GM19452 (cell line): ENCODE results near the gene MRPL38.

Experiments
- ATAC-seq: cut with Tn5 transposase; IDR thresholded peaks from one replicate; pipeline ENCODE4 v1.9.1; 2021; ENCODE audit not compliant: unreplicated experiment

Gene MRPL38

DNA sequence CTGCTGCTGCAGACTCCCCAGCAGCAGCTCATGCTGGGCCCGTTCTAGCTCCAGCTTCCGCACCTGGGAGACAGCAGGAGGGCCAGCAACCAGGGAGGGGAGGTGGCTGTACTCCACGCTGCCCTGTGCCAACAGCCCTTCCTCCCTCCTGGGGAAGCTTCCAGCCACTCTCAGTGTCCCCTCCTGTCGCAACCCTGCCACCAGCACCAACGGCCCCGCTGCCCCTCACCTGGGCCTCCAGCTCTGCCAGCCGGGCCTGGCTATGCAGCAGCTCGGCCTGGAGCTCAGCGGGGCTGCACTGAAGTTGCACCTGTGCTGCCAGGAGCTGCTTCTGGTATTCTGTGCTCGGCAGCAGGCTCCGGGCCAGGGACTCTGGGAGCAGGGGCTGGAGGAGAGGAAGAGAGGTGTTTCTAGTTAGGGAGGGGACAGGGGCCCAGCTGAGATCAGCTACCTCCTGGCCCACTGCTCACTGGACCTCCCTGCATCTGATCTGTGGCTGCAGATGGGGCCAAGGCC lies 15.4 kb upstream of the MRPL38 start:
- ATAC-seq, result no peak

DNA sequence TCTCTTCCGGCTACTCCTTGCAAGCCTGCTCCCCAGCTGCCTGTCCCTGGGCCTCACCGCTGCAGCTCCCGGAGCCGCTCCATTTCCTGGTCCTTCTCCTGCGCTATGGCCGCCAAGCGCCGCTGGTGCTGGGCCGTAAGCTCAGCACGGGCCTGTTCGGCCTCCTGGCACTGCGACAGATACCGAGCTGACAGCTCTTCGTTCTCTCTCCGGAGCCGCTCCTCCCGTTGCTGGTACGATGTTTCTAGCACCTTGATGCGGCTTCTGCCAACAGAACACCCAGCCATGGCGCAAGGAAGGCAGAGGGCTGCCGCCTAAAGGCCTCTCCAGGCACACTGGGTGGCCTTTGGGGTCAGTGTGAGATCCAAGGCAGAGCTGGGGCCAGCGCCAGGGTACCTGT lies 14.9 kb upstream of the MRPL38 start:
- ATAC-seq, result no peak

DNA sequence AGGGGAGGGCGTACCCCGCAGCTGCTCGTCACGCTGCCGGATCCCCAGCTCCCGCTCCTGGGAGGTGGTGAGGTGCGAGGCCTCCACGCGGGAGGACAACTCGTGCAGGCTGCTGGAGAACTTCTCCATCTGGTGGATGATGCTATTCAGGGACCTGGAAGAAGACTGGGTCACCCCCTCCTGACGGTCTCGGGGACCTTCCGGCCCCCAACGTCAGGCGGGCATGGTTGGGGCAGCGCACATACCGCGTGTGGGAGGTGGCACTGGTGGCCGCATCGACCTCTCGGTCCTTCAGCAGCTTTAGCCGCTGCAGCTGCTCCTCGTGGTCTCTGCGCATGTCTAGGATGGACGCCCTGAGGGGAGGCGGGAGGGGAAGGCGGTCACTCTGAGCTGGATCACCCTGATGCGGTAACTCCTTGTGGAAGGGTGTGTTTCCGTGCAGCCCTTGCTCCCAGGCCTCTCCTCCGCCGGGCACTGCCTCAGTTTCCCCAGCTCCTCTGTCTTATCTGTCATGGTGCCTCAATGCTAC lies 13.3 kb upstream of the MRPL38 start:
- ATAC-seq, result no peak

DNA sequence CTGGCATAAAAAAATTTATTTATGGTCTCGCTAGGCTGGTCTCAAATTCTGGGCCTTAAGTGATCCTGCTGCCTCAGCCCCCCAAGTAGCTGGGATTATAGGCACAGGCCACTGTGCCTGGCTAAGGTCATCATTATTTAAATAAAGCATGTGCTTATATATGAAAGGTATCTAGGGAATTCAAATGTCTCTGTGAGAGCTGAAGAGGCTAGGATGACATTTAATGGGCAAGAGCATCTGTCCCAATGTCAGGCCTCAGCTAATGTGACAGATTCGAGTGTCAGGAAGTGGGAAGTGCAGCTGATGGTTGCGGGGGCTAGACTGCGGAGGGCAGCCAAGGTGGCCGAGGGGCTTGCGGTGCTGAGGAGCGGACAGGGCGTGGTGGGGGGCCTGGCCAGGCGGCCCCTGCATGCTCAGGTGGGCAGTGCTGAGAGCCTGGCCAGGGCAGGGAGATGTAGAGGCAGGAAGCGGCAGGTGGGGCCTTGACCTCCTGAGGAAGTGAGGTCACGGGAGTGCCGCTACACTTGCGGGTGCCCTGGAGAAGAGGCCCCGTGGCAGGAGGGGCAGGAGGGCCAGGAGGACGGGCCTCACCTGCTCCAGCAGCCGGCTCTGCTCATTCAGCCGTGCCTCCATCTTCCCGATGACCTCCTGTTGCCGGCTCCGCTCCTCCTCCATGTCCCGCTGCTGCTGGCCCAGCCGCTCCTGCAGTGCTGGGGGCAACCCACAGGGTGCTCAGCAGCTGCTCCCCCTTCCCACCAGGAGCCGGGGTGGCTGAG lies 12.6 kb upstream of the MRPL38 start:
- no peak for ATAC-seq

DNA sequence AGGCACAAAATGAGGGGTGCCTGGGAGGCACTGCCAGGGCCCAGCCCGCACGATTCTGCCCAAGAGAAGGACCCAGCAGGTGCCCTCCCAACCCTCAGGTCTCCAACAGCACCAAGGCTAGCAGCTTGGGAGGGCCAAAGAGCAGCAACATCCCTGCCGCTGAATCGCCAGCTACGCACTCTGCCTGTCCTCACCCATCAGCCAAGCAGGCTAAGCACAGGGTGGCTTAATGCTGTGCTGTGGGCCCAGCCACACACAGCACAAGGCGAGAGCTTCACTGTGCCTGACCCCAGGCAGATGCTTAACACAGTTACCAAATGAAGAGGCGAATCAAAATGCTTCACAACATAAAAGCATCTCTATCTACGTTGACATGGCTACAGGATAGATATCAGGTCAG lies 10.6 kb upstream of the MRPL38 start:
- ATAC-seq, result no peak

DNA sequence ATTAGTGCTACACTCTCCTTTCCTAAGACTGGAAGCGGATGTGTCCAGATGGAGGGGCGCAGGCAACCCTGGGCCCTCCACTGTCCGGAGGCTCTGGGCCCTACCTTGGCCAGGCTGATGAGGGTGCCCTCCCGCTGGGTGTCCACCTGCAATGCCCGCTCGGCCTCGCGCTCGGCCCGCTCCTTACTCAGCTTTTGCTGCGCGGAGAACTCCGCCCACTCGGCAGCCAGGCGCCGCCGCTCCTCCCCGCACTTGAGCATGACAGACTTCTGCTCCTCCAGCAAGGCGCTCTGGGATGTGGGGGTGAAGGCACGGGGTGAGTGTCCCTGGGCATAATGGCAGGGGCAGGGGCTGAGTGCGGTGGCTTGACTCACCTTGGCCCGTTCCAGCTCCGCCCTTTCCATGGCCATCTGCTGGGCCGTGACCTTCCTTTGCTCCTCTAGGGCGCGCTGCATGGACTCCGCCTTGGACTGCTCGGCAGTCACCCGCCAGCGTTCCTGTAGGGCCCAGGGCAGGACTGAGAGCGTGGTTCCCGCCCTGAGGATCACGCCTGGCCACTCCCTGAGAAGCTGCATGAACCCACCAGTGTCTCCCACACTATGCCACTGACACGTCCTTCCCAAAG lies 10.1 kb upstream of the MRPL38 start:
- ATAC-seq, result no peak

DNA sequence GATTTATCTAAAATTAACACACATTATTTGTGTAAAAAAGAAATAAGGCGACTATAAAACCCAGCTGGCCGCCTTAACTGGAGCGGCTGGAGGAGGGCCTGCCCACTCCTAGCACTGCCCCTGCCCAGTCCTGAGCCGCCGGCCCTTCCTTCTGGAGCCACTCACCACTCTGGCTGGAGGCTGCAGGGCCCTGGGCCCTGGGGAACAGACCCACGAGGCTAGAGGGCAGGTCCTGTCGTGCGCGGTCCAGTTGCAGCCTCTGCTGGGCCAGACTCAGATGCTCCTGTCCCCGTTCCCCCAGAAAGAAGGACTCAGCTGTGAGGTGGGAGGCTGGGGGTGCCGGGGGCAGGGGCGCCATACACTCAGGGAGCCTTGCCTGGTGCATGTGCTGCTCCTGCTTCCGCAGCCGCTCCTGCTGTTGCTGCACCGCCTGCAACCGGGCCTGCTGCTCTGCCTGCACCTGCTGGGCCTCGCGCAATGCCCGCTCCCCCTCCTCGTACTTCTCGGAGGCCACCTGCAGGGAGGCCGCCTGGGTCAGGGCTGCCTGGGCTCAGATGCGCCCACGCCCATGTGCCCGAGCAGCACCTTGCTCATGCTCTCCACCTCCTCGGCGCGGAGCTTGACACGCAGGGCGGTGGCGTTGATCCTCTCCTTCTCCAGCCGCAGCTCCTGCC lies 9.0 kb upstream of the MRPL38 start:
- ATAC-seq, result no peak

DNA sequence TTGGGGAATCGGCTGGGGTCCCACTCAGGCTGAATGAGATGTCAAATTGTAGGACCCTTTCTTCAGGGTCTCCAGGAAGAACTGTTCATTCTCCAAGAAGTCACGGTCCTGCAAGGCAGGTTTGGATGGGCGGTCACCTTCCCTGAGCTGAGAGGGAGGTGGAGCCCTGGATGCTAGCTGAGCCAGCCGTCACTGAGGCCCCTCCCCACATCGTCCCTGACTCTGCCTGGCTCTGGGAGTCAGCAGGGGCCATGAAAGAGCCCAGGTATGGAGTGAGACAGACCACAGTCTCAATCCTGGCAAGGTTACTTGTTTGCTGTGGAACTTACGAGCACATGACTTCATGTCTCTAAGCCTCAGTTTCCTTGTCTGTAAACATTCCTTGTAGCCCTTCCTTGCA lies 6.0 kb upstream of the MRPL38 start:
- ATAC-seq, result no peak

DNA sequence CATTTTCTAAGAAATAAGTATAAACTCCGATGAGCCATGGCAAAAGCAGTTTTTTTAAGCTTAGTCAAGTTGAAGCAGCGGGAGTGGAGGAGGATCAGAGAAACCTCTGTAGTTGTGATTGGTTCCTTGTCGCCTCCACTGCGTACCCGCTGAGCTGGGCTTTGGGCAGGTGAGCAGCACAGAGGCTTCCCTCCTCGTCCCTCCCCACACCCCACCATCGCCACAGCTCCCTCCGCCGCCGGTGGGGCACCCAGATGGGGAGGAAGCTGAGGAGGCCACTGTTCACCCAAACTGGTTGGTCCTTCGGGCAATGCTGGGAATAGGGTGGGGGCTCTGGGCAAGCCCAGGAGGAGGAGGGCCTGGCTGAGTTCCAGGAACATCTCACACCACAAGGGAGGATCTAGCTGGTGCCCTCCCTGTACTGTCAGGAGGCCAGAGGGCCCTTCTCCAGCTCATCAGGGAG lies 5.2 kb upstream of the MRPL38 start:
- ATAC-seq, result no peak

DNA sequence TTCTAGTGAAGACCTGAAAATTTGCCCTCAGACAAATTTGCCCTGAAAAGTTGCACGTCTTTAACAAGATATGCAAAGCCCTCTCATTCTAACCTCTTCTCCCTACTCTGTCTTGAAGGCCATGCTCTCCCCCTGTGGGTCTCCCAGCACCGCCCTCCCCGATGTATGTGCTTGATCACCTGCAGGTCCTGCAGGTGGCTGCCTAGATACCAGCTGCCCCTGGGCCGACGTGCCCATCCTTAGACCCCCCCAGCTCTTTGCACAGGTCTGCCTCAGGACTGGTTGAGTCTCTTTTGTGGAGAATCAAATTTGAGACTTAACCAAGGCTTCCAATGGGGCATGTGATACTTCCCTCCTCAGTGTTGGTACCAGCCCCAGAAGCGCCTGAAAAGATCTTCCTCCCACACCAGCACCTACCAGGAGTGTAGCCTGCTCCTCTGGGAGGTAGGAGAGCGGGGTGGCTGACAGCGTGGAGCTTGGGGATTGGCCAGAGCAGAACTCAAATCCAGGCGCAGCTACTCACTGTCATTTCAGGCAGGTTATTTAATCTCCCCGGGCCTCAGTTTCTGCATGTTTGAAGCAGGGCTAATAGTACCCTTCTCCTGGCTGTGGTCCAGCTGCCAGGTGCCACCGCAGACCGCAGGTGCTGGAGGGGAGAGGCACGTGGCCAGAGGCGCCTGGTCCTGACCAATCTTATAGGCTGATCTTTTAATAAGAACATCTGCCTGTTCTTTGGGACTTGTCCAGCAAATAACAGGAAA lies 4.5 kb upstream of the MRPL38 start:
- ATAC-seq, result no peak

DNA sequence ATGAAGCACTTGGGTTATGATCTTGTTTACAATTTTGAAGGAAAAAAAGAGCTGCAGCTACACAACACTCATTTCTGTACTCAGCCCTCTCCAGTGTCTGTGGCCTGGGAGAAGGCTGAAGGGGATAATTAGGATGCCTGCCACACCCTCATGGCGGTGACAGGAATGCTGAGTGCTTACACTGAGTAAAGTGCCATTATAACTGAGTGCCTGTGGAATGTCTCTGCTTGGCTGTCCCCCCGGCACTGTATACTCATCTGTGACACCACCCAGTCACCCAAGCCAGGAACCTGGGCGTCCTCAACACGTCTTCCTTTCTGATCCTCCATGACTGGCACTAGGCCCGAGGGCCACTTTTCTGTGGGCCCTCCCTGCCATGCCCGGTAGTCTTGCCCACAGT lies 3.5 kb upstream of the MRPL38 start:
- ATAC-seq, result no peak

DNA sequence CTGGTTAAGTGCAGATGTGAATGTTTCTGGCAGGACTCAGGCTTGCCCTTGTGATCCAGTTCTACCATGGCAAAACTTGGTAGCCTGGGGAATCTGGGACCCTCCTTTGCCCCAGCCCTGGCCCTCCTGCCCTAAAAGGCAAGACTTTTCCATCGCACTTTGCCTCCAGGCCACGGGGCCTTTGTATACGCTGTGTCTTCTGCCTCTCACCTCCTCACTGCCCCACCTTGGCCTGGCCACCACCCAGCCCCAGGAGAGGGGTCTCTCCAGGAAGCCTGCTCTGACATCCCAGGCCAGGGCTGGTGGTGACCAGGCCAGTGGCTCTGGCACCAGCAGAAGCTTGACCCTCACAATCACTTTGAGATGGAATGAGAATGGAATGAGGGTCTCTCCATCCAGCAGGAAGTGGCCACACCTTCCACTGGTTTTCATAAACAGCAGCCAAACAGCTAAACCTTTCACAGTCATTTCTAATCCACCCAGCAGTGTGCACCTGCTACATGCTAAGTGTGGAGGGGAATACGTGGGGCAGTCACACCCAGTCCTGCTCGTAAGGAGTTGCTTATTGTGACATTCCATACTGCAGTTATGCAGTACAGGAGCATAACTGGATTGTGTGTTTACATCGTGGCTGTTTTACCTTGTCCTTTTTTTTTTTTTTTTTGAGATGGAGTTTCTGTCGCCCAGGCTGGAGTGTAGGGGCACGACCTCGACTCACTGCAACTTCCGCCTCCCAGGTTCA lies 1.6 kb upstream of the MRPL38 start:
- no peak for ATAC-seq

DNA sequence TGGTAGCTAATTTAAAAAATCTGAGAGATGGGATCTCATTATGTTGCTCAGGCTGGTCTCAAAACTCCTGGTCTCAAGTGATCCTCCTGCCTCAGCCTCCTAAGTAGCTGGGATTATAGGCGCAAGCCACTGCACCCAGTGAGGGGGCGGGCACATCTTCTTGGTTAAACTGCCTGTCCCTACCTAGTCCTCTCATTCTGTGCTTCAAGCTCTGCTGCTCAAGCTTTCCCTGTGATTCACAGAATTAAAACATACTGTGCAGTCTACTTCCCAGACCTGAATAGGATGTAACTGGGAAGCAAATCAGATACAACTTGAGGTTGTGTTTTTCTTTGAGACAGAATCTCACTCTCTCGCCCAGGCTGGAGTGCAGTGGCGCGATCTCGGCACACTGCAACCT lies 2.3 kb downstream of the MRPL38 start:
- ATAC-seq, result no peak

DNA sequence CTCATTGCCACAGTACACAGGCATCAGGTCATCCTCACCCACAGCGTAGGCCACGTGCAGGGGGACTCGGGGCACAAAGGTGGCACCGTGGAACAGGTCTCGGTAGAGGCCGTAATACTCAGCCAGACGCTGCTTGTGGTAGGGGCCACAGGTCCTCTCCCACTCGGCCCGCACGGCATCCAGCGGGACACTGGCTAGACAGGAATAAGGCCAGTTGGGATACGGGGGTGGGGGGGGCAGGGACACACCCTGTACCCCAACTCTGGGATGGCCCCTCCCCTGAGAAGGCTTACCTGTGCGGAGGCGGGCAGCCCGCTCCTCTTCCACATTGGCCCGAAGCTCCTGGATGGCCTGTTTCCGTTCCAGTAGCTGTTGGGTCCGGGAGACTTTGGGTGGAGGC lies 3.0 kb downstream of the MRPL38 start:
- ATAC-seq, result no peak

DNA sequence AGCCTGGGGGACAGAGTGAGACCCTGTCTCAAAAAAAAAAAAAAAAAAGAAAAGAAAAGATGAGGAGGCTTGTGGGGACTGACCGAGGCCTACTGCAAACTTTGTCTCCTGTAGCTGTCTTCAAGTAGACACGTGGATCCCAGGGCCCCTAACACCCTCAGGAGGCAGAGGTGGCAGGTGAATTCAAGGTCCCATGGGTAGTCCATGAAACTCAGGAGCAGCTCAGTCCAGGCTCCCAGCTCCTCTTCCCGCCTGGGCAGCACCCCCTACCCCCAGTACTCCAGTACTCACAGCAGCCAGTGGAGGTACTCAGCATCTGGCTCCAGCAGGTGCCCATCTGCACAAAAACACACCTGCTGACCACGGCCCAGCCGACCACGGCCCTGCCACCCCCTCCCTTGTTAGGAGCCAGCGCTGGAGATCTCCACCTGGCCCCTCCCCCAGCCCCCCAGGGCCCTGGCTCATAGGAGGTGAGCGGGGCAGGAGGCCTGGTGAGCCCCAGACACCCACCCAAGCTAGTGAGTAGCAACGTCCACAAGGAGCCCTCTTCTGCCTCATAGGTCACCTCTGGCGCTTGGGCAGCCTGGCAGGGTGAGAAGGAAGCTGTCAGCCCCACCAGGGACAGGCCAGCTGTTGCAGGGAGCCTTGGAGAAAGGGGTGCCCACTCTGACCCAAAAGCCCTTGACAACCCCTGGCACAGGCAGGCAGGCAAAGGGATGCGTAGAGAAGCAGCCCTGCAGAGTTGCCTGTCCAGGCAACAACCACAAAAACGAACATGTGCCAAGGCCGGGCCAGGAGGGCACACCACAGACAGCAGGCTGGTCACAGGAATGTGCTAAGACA lies 3.8 kb downstream of the MRPL38 start:
- ATAC-seq, result no peak

DNA sequence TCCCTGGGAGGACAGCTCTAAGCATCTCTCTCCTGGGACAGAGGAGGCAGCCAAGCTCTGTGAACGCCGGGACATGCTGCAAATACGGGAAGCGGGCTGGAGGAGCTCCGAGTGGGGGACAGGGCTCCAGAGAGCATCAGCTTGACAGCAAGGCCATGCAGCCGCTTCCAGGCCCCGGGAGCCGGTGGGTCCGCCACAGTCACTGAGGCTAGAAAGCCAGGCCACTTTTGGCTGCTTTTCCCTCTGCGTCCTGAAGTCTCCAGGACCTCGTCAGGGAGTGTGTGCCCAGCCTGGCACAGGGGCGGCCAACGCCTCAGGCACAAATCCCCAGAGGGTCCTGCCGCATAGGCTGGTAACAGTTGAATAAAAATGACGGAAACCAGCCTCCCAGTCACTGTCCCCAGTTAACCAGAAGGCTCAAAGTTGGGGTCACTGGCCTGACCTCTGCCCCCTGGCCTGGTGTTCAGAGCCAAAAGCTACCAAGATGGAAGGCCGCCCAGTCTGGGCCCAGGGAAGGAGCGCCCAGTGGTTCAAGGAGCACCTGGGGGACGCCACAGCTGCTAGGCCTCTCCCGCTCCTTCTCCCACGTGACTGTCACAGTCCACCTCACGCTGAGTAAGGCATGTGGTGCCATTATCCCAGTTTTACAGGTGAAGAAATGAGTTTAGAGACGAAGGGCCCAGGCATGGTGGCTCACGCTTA lies 4.8 kb downstream of the MRPL38 start:
- no peak for ATAC-seq

DNA sequence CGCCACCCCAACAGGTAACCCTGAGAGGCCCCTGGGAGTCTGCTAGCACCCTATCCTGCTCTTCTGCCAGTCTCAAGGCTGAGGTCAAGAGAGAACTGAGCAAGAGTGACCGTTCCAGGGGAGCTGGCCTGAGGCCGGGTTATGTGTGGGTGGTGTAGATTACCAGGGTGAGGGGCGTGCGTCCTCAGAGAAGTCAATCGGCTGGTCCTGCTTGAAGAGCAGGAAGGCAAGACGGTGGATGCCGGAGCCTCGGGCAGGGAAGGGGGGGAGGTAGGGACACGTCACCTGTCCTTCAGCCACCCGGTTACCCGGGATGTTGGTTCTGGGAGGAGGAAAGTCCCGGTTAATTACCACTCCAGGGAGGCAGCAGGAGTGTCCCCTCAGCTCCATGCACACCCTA lies 5.3 kb downstream of the MRPL38 start:
- no peak for ATAC-seq

DNA sequence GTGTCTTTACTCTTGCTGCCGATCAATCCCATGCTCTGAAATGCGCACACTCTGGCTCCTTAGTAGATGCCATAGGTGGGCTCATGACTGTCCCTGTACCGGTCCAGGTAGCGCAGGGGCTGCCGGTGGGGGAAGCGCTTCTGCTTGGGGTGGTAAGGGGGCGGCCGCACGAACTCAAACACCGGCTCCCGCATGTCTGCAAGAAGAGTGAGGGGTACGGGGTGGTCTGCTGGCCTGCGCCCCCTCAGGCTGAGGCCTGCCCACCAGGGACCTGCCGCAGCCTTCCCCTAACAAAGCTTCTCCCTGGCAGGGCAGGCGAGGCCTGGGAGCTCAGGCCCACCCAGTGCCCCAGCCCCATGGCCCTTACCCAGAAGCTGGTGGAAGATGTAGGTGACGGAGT lies 5.9 kb downstream of the MRPL38 start:
- no peak for ATAC-seq

DNA sequence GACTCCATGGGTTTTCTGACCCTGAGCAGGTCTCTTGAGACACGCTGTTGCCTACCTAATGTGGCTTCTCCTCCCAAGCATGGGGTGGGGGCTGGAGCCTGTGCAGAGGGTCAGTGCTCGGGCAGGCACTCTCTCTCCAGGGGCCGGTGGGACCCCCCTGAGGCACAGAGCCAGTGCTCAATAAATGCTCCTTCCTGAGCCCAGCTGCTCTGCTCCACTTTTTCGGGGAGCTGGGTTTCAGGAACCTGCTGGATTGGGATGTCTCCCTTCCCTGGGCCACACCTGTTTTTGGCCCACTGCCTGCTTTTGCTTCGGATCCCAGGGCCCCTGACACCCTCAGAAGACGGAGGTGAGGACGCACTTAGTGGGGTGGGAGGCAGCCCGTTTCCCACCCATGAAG lies 6.6 kb downstream of the MRPL38 start:
- ATAC-seq, result no peak
